Esophagus muscularis mucosa (tissue), 4 donors: Measurements from ENCODE around the gene CSGALNACT2. TPM values are rescaled to one million over a fixed set of nuclear protein-coding genes. Genes with fewer than 3 reads are reported as not detected.

Source experiments
- DNase-seq: peaks from one replicate; pipeline ENCODE4 v3.0.0-alpha.2; 2017; ENCODE audit errors: extremely low spot score
- H3K27ac ChIP-seq, 4 donors: fragments of 200-600 bp; sonication (generic); replicated peaks in 1 of 4; 1 replicate in 3 of 4; 2 replicates in 1 of 4; pipeline ENCODE4 v1.5.1; 2016 to 2019; ENCODE audit warnings: mild to moderate bottlenecking in 1 of 4
- H3K27me3 ChIP-seq, 4 donors: fragments of 200-600 bp; sonication (generic); one replicate each; pipeline versions ENCODE4 v1.5.1 to v1.6.0; 2016 to 2019
- H3K36me3 ChIP-seq, 4 donors: fragments of 200-600 bp; sonication (generic); one replicate each; pipeline ENCODE4 v1.5.1; 2016 to 2019
- H3K4me1 ChIP-seq, 4 donors: fragments of 200-600 bp; sonication (generic); one replicate each; pipeline ENCODE4 v1.5.1; 2016 to 2019
- H3K4me3 ChIP-seq, 4 donors: fragments of 200-600 bp; sonication (generic); 1 replicate in 2 of 4; 2 replicates in 2 of 4; pipeline ENCODE4 v1.5.1; 2016 to 2019; ENCODE audit warnings: mild to moderate bottlenecking in 4 of 4, moderate library complexity in 1 of 4
- H3K9me3 ChIP-seq, 4 donors: fragments of 200-600 bp; sonication (generic); 1 replicate in 3 of 4; 2 replicates in 1 of 4; pipeline ENCODE4 v1.5.1; 2016 to 2019
- CTCF ChIP-seq, 3 experiments: fragments of 200-600 bp in 2 of 3; fragments of 450-650 bp in 1 of 3; sonication (generic) in 2 of 3; IDR thresholded peaks; one replicate each; pipeline ENCODE4 v1.5.1; 2017 to 2019; ENCODE audit warnings: antibody characterized with exemption in 3 of 3, mild to moderate bottlenecking in 2 of 3, moderate library complexity in 1 of 3
- EP300 ChIP-seq: sonication (generic); formaldehyde crosslinking; IDR thresholded peaks from one replicate; pipeline ENCODE4 v1.6.1; 2017; ENCODE audit warnings: antibody characterized with exemption
- POLR2A ChIP-seq: fragments of 450-650 bp; IDR thresholded peaks from one replicate; pipeline ENCODE4 v1.6.1; 2017; ENCODE audit warnings: antibody characterized with exemption, moderate library complexity, mild to moderate bottlenecking, low read depth
- POLR2AphosphoS5 ChIP-seq, 2 donors: sonication (generic); formaldehyde crosslinking; IDR thresholded peaks; one replicate each; pipeline ENCODE4 v1.6.1; 2017; ENCODE audit warnings: antibody characterized with exemption in 2 of 2
- WGBS: methylation state at CpG from one replicate; pipeline ENCODE4 v1.1.5; 2018; 5-methylcytosine and 5-hydroxymethylcytosine counted together
- intact Hi-C: fragments of 100-400 bp; cut with DNase I; formaldehyde crosslinking; loops from one replicate; pipeline ENCODE4 v1.15.1; 2023
- total RNA-seq, 4 donors: library from RNA; depleted of rRNA; stranded (reverse); fragments of >200 nt; gene quantifications; one replicate each; pipeline versions ENCODE4 v1.1.0 to v1.2.1, GENCODE V29; 2016

The CSGALNACT2 gene
- total RNA-seq, 4 donors from 2014 or later, result 25.6 to 39.5 (median 33.9) TPM

GRCh38 chr10:43160921-43161255 lies 22.6 kb downstream of the CSGALNACT2 start:
- Histone ChIP-seq H3K9me3 (no peaks in the 10 kb centered on the region), H3K4me3 (no peak overlapping the region), H3K27ac (peak overlapping the region in 1 of 4 donors; percentile 20), H3K4me1 (peaks cover 6 to 39% (median 26%) of the 10 kb centered on the region in 4 donors), H3K36me3 (peaks cover 0 to 38% (median 11%) of the 10 kb centered on the region in 4 donors), H3K27me3 (no peaks in the 10 kb centered on the region)
- WGBS, result 83% methylated on average over 2 of the region's 2 CpGs
- no peak for DNase-seq
- TF ChIP-seq POLR2AphosphoS5 (IDR thresholded peaks at IDR 0.05) (no peak), POLR2A (no peak), EP300 (no peak), CTCF (IDR thresholded peaks at IDR 0.05) (no peak)
- intact Hi-C loops, result no loop called here

- Histone ChIP-seq H3K4me1 (peaks cover 6 to 27% (median 16%) of the 10 kb centered on the region in 4 donors), H3K4me3 (no peak overlapping the region), H3K27ac (no peak overlapping the region), H3K36me3 (peaks cover 0 to 44% (median 11%) of the 10 kb centered on the region in 4 donors), H3K27me3 (no peaks in the 10 kb centered on the region), H3K9me3 (no peaks in the 10 kb centered on the region)
- intact Hi-C loops, result no loop called here
- 96% methylated on average over 1 of the region's 1 CpG for WGBS
- no peak for TF ChIP-seq POLR2AphosphoS5 (IDR thresholded peaks at IDR 0.05)
- no peak for TF ChIP-seq EP300
- DNase-seq, result no peak
Measured at GRCh38 chr10:43162604-43163003, 24.4 kb downstream of the CSGALNACT2 start.

- H3K4me3 ChIP-seq, result no peak overlapping the region
- H3K4me1 ChIP-seq, result peaks cover 0 to 5% (median 3%) of the 10 kb centered on the region in 4 donors
- no peaks in the 10 kb centered on the region for H3K9me3 ChIP-seq
- peaks cover 0 to 62% (median 15%) of the 10 kb centered on the region in 4 donors for H3K36me3 ChIP-seq
- H3K27ac ChIP-seq, result no peak overlapping the region
- TF ChIP-seq CTCF (IDR thresholded peaks at IDR 0.05) (no peak), POLR2AphosphoS5 (IDR thresholded peaks at IDR 0.05) (no peak), EP300 (no peak), POLR2A (no peak)
- 71% methylated on average over 6 of the region's 6 CpGs for WGBS
- no peaks in the 10 kb centered on the region for H3K27me3 ChIP-seq
- intact Hi-C loops, result no loop called here
- DNase-seq, result no peak
Measured at GRCh38 chr10:43166207-43166879, 28.1 kb downstream of the CSGALNACT2 start.

- H3K4me1 ChIP-seq, result peaks cover 0 to 12% (median 8%) of the 10 kb centered on the region in 4 donors
- intact Hi-C loops, result no loop called here
- no peaks in the 10 kb centered on the region for H3K27me3 ChIP-seq
- H3K36me3 ChIP-seq, result peaks cover 0 to 55% (median 12%) of the 10 kb centered on the region in 4 donors
- no peak overlapping the region for H3K4me3 ChIP-seq
- H3K27ac ChIP-seq, result no peak overlapping the region
- DNase-seq, result no peak
- TF ChIP-seq EP300, result no peak
- TF ChIP-seq POLR2AphosphoS5 (IDR thresholded peaks at IDR 0.05), result no peak
- no peak for TF ChIP-seq POLR2A
- TF ChIP-seq CTCF (IDR thresholded peaks at IDR 0.05), result no peak
- no peaks in the 10 kb centered on the region for H3K9me3 ChIP-seq
Measured at GRCh38 chr10:43166880-43167497, 28.7 kb downstream of the CSGALNACT2 start.

DNA sequence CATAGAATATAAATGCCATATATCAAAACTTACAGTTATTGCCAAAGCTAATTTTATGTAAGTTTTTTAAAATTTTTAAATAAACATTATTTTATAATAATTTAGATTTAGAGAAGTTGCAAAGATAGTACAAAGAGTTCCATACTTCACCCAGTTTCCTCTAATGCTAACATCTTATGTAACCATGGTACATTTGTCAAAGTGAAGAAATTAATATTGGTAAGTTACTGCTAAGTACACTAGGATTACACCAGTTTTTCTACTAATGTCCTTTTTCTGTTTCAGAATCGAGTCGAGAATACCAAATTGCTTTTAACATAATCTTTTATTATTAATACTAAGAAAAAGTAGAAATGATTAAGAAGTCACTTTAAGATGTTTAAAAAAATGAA lies 29.2 kb downstream of the CSGALNACT2 start:
- Histone ChIP-seq H3K36me3 (peaks cover 0 to 54% (median 12%) of the 10 kb centered on the region in 4 donors), H3K27me3 (no peaks in the 10 kb centered on the region), H3K9me3 (no peaks in the 10 kb centered on the region), H3K27ac (no peak overlapping the region), H3K4me3 (no peak overlapping the region), H3K4me1 (peaks cover under 1 to 17% (median 13%) of the 10 kb centered on the region in 4 donors)
- intact Hi-C loops, result no loop called here
- WGBS, result 78% methylated on average over 2 of the region's 2 CpGs
- no peak for DNase-seq
- TF ChIP-seq POLR2AphosphoS5 (IDR thresholded peaks at IDR 0.05), result no peak
- no peak for TF ChIP-seq EP300
- no peak for TF ChIP-seq POLR2A
- TF ChIP-seq CTCF (IDR thresholded peaks at IDR 0.05), result no peak
